ENCODE results near the gene LARGE1. TPM values are rescaled to one million over a fixed set of nuclear protein-coding genes. Genes with fewer than 3 reads are reported as not detected.

Gene LARGE1
- total RNA-seq, 1 donor from 2014 or later, result 27.4 TPM

GRCh38 chr22:33952776-33953175 is 32.5 kb upstream of the LARGE1 start:
- intact Hi-C loops (cut with DNase I), result no loop called here
- peaks cover 5% of the 10 kb centered on the region for H3K27me3 ChIP-seq (ENCODE audit: low read depth)
- no peak for TF ChIP-seq CTCF (IDR thresholded peaks at IDR 0.05)
- no peaks in the 10 kb centered on the region for H3K36me3 ChIP-seq
- ATAC-seq (no peak), DNase-seq (no peak)
- no peak overlapping the region for H3K4me3 ChIP-seq
- H3K9me3 ChIP-seq, result no peaks in the 10 kb centered on the region
- H3K27ac ChIP-seq, result no peak overlapping the region
- H3K4me1 ChIP-seq, result no peaks in the 10 kb centered on the region

GRCh38 chr22:33940741-33941140 is 20.5 kb upstream of the LARGE1 start:
- Histone ChIP-seq H3K9me3 (no peaks in the 10 kb centered on the region), H3K4me1 (no peaks in the 10 kb centered on the region), H3K27ac (no peak overlapping the region), H3K27me3 (ENCODE audit: low read depth) (no peaks in the 10 kb centered on the region), H3K36me3 (no peaks in the 10 kb centered on the region), H3K4me3 (no peak overlapping the region)
- TF ChIP-seq CTCF (IDR thresholded peaks at IDR 0.05), result no peak
- DNase-seq (no peak), ATAC-seq (no peak)
- intact Hi-C loops (cut with DNase I), result no loop called here

- Histone ChIP-seq H3K4me1 (no peaks in the 10 kb centered on the region), H3K9me3 (no peaks in the 10 kb centered on the region), H3K27ac (no peak overlapping the region), H3K27me3 (ENCODE audit: low read depth) (no peaks in the 10 kb centered on the region), H3K4me3 (no peak overlapping the region), H3K36me3 (no peaks in the 10 kb centered on the region)
- no peak for ATAC-seq
- DNase-seq, result no peak
- intact Hi-C loops (cut with DNase I), result no loop called here
- TF ChIP-seq CTCF (IDR thresholded peaks at IDR 0.05), result no peak
Observed at GRCh38 chr22:33932997-33933396, 12.7 kb upstream of the LARGE1 start.

GRCh38 chr22:33931406-33931805 is 11.1 kb upstream of the LARGE1 start:
- H3K27ac ChIP-seq, result no peak overlapping the region
- no peak for DNase-seq
- H3K4me3 ChIP-seq, result no peak overlapping the region
- no peaks in the 10 kb centered on the region for H3K9me3 ChIP-seq
- TF ChIP-seq CTCF (IDR thresholded peaks at IDR 0.05), result no peak
- no peaks in the 10 kb centered on the region for H3K27me3 ChIP-seq (ENCODE audit: low read depth)
- intact Hi-C loops (cut with DNase I), result no loop called here
- no peaks in the 10 kb centered on the region for H3K36me3 ChIP-seq
- no peaks in the 10 kb centered on the region for H3K4me1 ChIP-seq
- no peak for ATAC-seq

- no peaks in the 10 kb centered on the region for H3K9me3 ChIP-seq
- H3K4me1 ChIP-seq, result peaks cover 12% of the 10 kb centered on the region
- TF ChIP-seq CTCF (IDR thresholded peaks at IDR 0.05), result no peak
- no peak overlapping the region for H3K27ac ChIP-seq
- no peaks in the 10 kb centered on the region for H3K36me3 ChIP-seq
- intact Hi-C loops (cut with DNase I), result loop anchor here (10.0 kb wide), 1 partner anchor 177 kb away; no protein-coding TSS in a partner anchor
- H3K4me3 ChIP-seq, result no peak overlapping the region
- ATAC-seq, result no peak
- H3K27me3 ChIP-seq (ENCODE audit: low read depth), result no peaks in the 10 kb centered on the region
- DNase-seq, result no peak
Observed at GRCh38 chr22:33927752-33928151, 7.5 kb upstream of the LARGE1 start.

- Histone ChIP-seq H3K27ac (no peak overlapping the region), H3K36me3 (no peaks in the 10 kb centered on the region), H3K4me1 (peaks cover 22% of the 10 kb centered on the region), H3K4me3 (no peak overlapping the region), H3K9me3 (no peaks in the 10 kb centered on the region), H3K27me3 (ENCODE audit: low read depth) (peaks cover 6% of the 10 kb centered on the region)
- DNase-seq (no peak), ATAC-seq (no peak)
- intact Hi-C loops (cut with DNase I), result loop anchor here (10.0 kb wide), 1 partner anchor 180 kb away; no protein-coding TSS in a partner anchor
- TF ChIP-seq CTCF (IDR thresholded peaks at IDR 0.05), result no peak
Observed at GRCh38 chr22:33925194-33925593, 4.9 kb upstream of the LARGE1 start.

All from lower lobe of right lung (tissue), 2 donors.